ENCODE measurements around the gene KRTAP12-2.

Gene KRTAP12-2

GRCh38 chr21:44625756-44626155, 41.0 kb downstream of the KRTAP12-2 start:
- DNase-seq: no peak

GRCh38 chr21:44623575-44623974, 43.2 kb downstream of the KRTAP12-2 start:
- DNase-seq: no peak

GRCh38 chr21:44619886-44620285, 46.8 kb downstream of the KRTAP12-2 start:
- DNase-seq: no peak

- DNase-seq: no peak
Observed at GRCh38 chr21:44618909-44619308, 47.8 kb downstream of the KRTAP12-2 start.

- DNase-seq: no peak
Observed at GRCh38 chr21:44618504-44618903, 48.2 kb downstream of the KRTAP12-2 start.

GRCh38 chr21:44617071-44617501, 49.6 kb downstream of the KRTAP12-2 start:
- no peak for DNase-seq

- DNase-seq: no peak
Observed at GRCh38 chr21:44616591-44616926, 50.2 kb downstream of the KRTAP12-2 start.
